Measurements from ENCODE around the gene SDHAF3.

The SDHAF3 gene

DNA sequence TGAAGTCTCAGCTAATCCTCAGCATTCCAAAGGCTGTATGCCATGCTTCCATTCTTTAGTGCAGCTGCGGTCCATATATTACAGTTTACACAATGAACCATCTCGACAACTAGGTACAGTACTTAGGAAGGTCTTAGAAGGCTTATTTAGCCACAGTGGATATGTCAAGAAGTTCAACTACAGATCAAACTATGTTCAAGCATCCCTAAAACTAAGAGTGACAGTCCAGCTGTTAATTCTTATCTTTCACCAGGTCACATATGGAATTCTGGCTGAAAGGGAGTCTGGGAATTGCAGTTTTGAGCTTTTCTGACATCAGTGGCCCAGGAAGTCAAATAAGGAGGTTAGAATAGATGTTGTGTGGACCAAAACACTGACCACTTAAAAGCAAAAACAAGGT is 106.8 kb downstream of the SDHAF3 start:
- DNase-seq = no peak

- no peak for DNase-seq
Measured at GRCh38 chr7:97226541-97226940, 109.0 kb downstream of the SDHAF3 start.

Measured in NCI-H1694 treated with DMSO at 0.1 percent for 48 hours (cell line).